Hepatocyte (in vitro differentiated cells): Measurements from ENCODE around the gene LDLRAD2.

Source experiments
- CTCF ChIP-seq: fragments of 200-600 bp; sonication (generic); IDR thresholded peaks from 2 replicates; pipeline ENCODE4 v1.5.1; 2016; ENCODE audit warnings: antibody characterized with exemption, mild to moderate bottlenecking; ENCODE audit not compliant: poor library complexity
- EZH2phosphoT487 ChIP-seq: fragments of 200-600 bp; sonication (generic); IDR thresholded peaks from one replicate; pipeline ENCODE4 v1.6.1; 2018; ENCODE audit warnings: antibody characterized with exemption, mild to moderate bottlenecking, low read depth, moderate library complexity; ENCODE audit not compliant: unreplicated experiment, severe bottlenecking

GRCh38 chr1:21782349-21782867, 29.7 kb upstream of the LDLRAD2 start:
- TF ChIP-seq CTCF, result peak; percentile 36
- no peak for TF ChIP-seq EZH2phosphoT487
